CD14-positive monocyte (primary cell): Measurements from ENCODE around the gene RGS14. TPM values are rescaled to one million over a fixed set of nuclear protein-coding genes. Genes with fewer than 3 reads are reported as not detected.
"Not testable (repeated sequence)": the region's sequence is repeated elsewhere in the genome, so short reads cannot be mapped to it uniquely, and the experiment has no call there.

Experiments used
- DNase-seq, 3 donors: peaks; one replicate each; pipeline ENCODE4 v3.0.0-alpha.2; 2011 to 2022
- H2AFZ ChIP-seq: 2 replicates; pipeline ENCODE4 v1.6.0; 2012; ENCODE audit warnings: mild to moderate bottlenecking, low read depth, low read length, inconsistent platforms; ENCODE audit not compliant: insufficient read depth, poor library complexity, severe bottlenecking
- H3K27ac ChIP-seq, 2 donors: 1 replicate in 1 of 2; 2 replicates in 1 of 2; pipeline ENCODE4 v1.5.1; 2012 to 2013; ENCODE audit warnings: low read length in 2 of 2, control low read depth in 1 of 2, inconsistent platforms in 1 of 2, low read depth in 1 of 2, mild to moderate bottlenecking in 1 of 2
- H3K27me3 ChIP-seq, 2 donors: one replicate each; pipeline versions ENCODE4 v1.6.0 to v1.6.1; 2011 to 2013; ENCODE audit warnings: low read length in 2 of 2; ENCODE audit not compliant: control insufficient read depth in 2 of 2, insufficient read depth in 2 of 2
- H3K36me3 ChIP-seq, 2 donors: replicated peaks in 1 of 2; 1 replicate in 1 of 2; 2 replicates in 1 of 2; pipeline versions ENCODE4 v1.5.1 to v1.6.1; 2012 to 2013; ENCODE audit warnings: low read length in 2 of 2, control low read depth in 1 of 2, inconsistent platforms in 1 of 2, mild to moderate bottlenecking in 1 of 2; ENCODE audit not compliant: insufficient read depth in 2 of 2, control insufficient read depth in 1 of 2
- H3K4me1 ChIP-seq, 2 donors: 1 replicate in 1 of 2; 2 replicates in 1 of 2; pipeline versions ENCODE4 v1.5.1 to v1.6.1; 2012 to 2013; ENCODE audit warnings: low read length in 2 of 2, control low read depth in 1 of 2, inconsistent platforms in 1 of 2, mild to moderate bottlenecking in 1 of 2, moderate library complexity in 1 of 2; ENCODE audit not compliant: insufficient read depth in 2 of 2, control insufficient read depth in 1 of 2
- H3K4me2 ChIP-seq: replicated peaks from 2 replicates; pipeline ENCODE3; 2012; ENCODE audit warnings: low read length, moderate library complexity, mild to moderate bottlenecking; ENCODE audit not compliant: poor library complexity, severe bottlenecking; ENCODE audit errors: extremely low read depth
- H3K4me3 ChIP-seq, 3 experiments: fragments of 200-600 bp in 1 of 3; sonication (generic) in 1 of 3; replicated peaks in 1 of 3; 1 replicate in 2 of 3; 2 replicates in 1 of 3; pipeline ENCODE4 v1.5.1; 2011 to 2013; ENCODE audit warnings: low read length in 3 of 3, mild to moderate bottlenecking in 3 of 3, control low read depth in 2 of 3, low read depth in 2 of 3, inconsistent platforms in 1 of 3, moderate library complexity in 1 of 3
- H3K79me2 ChIP-seq: 2 replicates; pipeline ENCODE4 v1.6.0; 2012; ENCODE audit warnings: mild to moderate bottlenecking, control low read depth, inconsistent platforms, low read length, moderate library complexity; ENCODE audit not compliant: insufficient read depth
- H3K9ac ChIP-seq: 2 replicates; pipeline ENCODE4 v1.6.0; 2017; ENCODE audit warnings: low read length, mild to moderate bottlenecking; ENCODE audit not compliant: insufficient read depth, poor library complexity, severe bottlenecking
- H3K9me3 ChIP-seq, 2 donors: replicated peaks in 1 of 2; 1 replicate in 1 of 2; 2 replicates in 1 of 2; pipeline versions ENCODE4 v1.5.1 to v1.6.1; 2012 to 2013; ENCODE audit warnings: low read length in 2 of 2, control low read depth in 1 of 2; ENCODE audit not compliant: control insufficient read depth in 1 of 2, insufficient read depth in 1 of 2
- H4K20me1 ChIP-seq: 2 replicates; pipeline ENCODE4 v1.6.0; 2012; ENCODE audit warnings: mild to moderate bottlenecking, low read length, control low read depth, moderate library complexity; ENCODE audit not compliant: insufficient read depth
- H3K27ac Mint-ChIP-seq, 7 donors: one replicate each; pipeline ENCODE4 v1.8.0; 2020; ENCODE audit warnings: mild to moderate bottlenecking in 7 of 7, mixed read lengths in 7 of 7, moderate library complexity in 6 of 7, inconsistent platforms in 2 of 7
- H3K27me3 Mint-ChIP-seq, 3 donors: one replicate each; pipeline ENCODE4 v1.8.0; 2021 to 2022; ENCODE audit warnings: low read depth in 3 of 3, mild to moderate bottlenecking in 3 of 3, mixed read lengths in 3 of 3, moderate library complexity in 3 of 3, inconsistent platforms in 1 of 3
- H3K36me3 Mint-ChIP-seq, 2 donors: one replicate each; pipeline ENCODE4 v1.8.0; 2020; ENCODE audit warnings: mixed read lengths in 2 of 2, inconsistent platforms in 1 of 2, mild to moderate bottlenecking in 1 of 2
- H3K4me1 Mint-ChIP-seq: one replicate; pipeline ENCODE4 v1.8.0; 2020; ENCODE audit warnings: mild to moderate bottlenecking, mixed read lengths
- H3K4me3 Mint-ChIP-seq, 2 donors: one replicate each; pipeline ENCODE4 v1.8.0; 2020; ENCODE audit warnings: mild to moderate bottlenecking in 2 of 2, mixed read lengths in 2 of 2, moderate library complexity in 1 of 2
- H3K9me3 Mint-ChIP-seq, 7 donors: one replicate each; pipeline ENCODE4 v1.8.0; 2020 to 2022; ENCODE audit warnings: mixed read lengths in 7 of 7, mild to moderate bottlenecking in 6 of 7, moderate library complexity in 6 of 7, inconsistent platforms in 2 of 7
- WGBS: methylation state at CpG from one replicate; pipeline ENCODE4 v1.1.5; 2013; ENCODE audit warnings: missing lambda C conversion rate; ENCODE audit not compliant: insufficient coverage; 5-methylcytosine and 5-hydroxymethylcytosine counted together
- intact Hi-C, 2 donors: fragments of 100-400 bp; cut with micrococcal nuclease; formaldehyde crosslinking; loops; one replicate each; pipeline versions ENCODE4 v1.15.0 to v1.15.1; 2023
- polyA plus RNA-seq, 3 donors: library from polyadenylated mRNA; depleted of rRNA in 1 of 3; unstranded in 2 of 3; stranded (reverse) in 1 of 3; fragments of 300-500 nt in 2 of 3; fragments of >200 nt in 1 of 3; fragmentation: Illumina TruSeq in 2 of 3; gene quantifications; 1 replicate in 2 of 3; 2 replicates in 1 of 3; pipeline ENCODE4 v1.2.3, GENCODE V29; 2012 to 2021
- TF ChIP-seq, protein P1 (sequence below): fragments of 200-600 bp; IDR thresholded peaks from one replicate; pipeline ENCODE4 v1.8.0; 2022; ENCODE audit warnings: antibody characterized with exemption, mild to moderate bottlenecking

The RGS14 gene
- polyA plus RNA-seq, 3 donors = 35.4 to 186 (median 43.5) TPM

GRCh38 chr5:177419046-177419445 lies 61.3 kb downstream of the RGS14 start:
- intact Hi-C loops = loop anchor here in 1 of 2 donors (2.0 kb wide), 1 partner anchor 14 kb away; no protein-coding TSS in a partner anchor
- no peaks in the 10 kb centered on the region for H3K27me3 ChIP-seq
- TF ChIP-seq, protein P1, sequence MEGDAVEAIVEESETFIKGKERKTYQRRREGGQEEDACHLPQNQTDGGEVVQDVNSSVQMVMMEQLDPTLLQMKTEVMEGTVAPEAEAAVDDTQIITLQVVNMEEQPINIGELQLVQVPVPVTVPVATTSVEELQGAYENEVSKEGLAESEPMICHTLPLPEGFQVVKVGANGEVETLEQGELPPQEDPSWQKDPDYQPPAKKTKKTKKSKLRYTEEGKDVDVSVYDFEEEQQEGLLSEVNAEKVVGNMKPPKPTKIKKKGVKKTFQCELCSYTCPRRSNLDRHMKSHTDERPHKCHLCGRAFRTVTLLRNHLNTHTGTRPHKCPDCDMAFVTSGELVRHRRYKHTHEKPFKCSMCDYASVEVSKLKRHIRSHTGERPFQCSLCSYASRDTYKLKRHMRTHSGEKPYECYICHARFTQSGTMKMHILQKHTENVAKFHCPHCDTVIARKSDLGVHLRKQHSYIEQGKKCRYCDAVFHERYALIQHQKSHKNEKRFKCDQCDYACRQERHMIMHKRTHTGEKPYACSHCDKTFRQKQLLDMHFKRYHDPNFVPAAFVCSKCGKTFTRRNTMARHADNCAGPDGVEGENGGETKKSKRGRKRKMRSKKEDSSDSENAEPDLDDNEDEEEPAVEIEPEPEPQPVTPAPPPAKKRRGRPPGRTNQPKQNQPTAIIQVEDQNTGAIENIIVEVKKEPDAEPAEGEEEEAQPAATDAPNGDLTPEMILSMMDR = no peak
- peak overlapping the region; percentile 68 to 72 for H3K27ac ChIP-seq
- Mint-ChIP-seq H3K27ac (peak overlapping the region; percentile 63 to 95 (median 90)), H3K4me3 (no peak overlapping the region), H3K4me1 (peaks cover 55% of the 10 kb centered on the region), H3K9me3 (peaks cover 0 to 4% (median 0%) of the 10 kb centered on the region in 7 donors), H3K36me3 (no peaks in the 10 kb centered on the region), H3K27me3 (no peaks in the 10 kb centered on the region)
- no peak overlapping the region for H3K4me3 ChIP-seq
- 83% methylated on average over 1 of the region's 3 CpGs for WGBS
- peaks cover 42 to 54% of the 10 kb centered on the region in 2 donors for H3K4me1 ChIP-seq
- no peak overlapping the region for H3K9ac ChIP-seq
- no peak overlapping the region for H2AFZ ChIP-seq
- peak in 1 of 3 donors; percentile 37 for DNase-seq
- no peaks in the 10 kb centered on the region for H4K20me1 ChIP-seq
- no peaks in the 10 kb centered on the region for H3K36me3 ChIP-seq
- no peaks in the 10 kb centered on the region for H3K9me3 ChIP-seq
- no peak overlapping the region for H3K4me2 ChIP-seq
- H3K79me2 ChIP-seq = no peaks in the 10 kb centered on the region

DNA sequence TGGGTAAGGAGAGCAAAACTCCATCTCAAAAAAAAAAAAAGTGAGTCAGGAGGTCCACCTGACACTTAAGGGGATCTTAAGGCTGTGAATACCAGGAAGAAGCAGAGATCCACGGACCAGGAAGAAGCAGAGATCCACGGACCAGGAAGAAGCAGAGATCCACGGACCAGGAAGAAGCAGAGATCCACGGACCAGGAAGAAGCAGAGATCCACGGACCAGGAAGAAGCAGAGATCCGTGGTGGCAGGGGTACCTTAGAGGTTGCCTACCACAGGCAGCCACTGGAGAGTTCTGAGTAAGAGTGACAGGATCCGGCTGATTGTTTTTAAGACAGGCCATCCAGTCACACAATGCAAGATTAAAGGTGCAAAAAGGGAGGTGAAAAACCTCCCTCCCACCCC lies 62.7 kb downstream of the RGS14 start:
- H3K9me3 Mint-ChIP-seq, H2AFZ ChIP-seq, H3K36me3 Mint-ChIP-seq, H3K9ac ChIP-seq, H3K4me3 Mint-ChIP-seq, H3K4me3 ChIP-seq, H3K79me2 ChIP-seq, H4K20me1 ChIP-seq, H3K4me2 ChIP-seq, H3K36me3 ChIP-seq, DNase-seq, intact Hi-C loops, H3K9me3 ChIP-seq, H3K27me3 Mint-ChIP-seq, H3K27me3 ChIP-seq: not testable (repeated sequence)
- H3K27ac Mint-ChIP-seq = peak overlapping the region in 5 of 7 donors; percentile 80 to 92 (median 86)
- WGBS = 100% methylated on average over 2 of the region's 7 CpGs
- peaks cover 41 to 55% of the 10 kb centered on the region in 2 donors for H3K4me1 ChIP-seq
- H3K4me1 Mint-ChIP-seq = peaks cover 55% of the 10 kb centered on the region
- peak overlapping the region in 1 of 2 donors; percentile 68 for H3K27ac ChIP-seq
